Stimulated activated CD8-positive, alpha-beta memory T cell treated with anti-CD3 and anti-CD28 coated beads, Interleukin-4, amount 100 ng/mL, for 1 hour (primary cell): Measurements from ENCODE around the gene UNG.
"Not testable (repeated sequence)": the region's sequence is repeated elsewhere in the genome, so short reads cannot be mapped to it uniquely, and the experiment has no call there.

Experiments
- DNase-seq, 2 donors: peaks; one replicate each; pipeline ENCODE4 v3.0.0-alpha.2; 2020; ENCODE audit warnings: low read depth in 2 of 2, low spot score in 1 of 2

UNG gene

GRCh38 chr12:109120557-109120956, 23.2 kb downstream of the UNG start:
- DNase-seq, result no peak

GRCh38 chr12:109121346-109121880, 24.0 kb downstream of the UNG start:
- no peak for DNase-seq

GRCh38 chr12:109124878-109125648, 27.7 kb downstream of the UNG start:
- DNase-seq, result no peak

- DNase-seq, result no peak
Measured at GRCh38 chr12:109125791-109126190, 28.4 kb downstream of the UNG start.

GRCh38 chr12:109126784-109127183, 29.4 kb downstream of the UNG start:
- no peak for DNase-seq

GRCh38 chr12:109127533-109128242, 30.3 kb downstream of the UNG start:
- DNase-seq, result no peak

- DNase-seq, result no peak
Measured at GRCh38 chr12:109130297-109131153, 33.1 kb downstream of the UNG start.

GRCh38 chr12:109131154-109132050, 34.0 kb downstream of the UNG start:
- no peak for DNase-seq

GRCh38 chr12:109134186-109134917, 37.0 kb downstream of the UNG start:
- no peak for DNase-seq

- DNase-seq, result no peak
Measured at GRCh38 chr12:109137055-109137454, 39.7 kb downstream of the UNG start.

- no peak for DNase-seq
Measured at GRCh38 chr12:109139360-109139759, 42.0 kb downstream of the UNG start.

GRCh38 chr12:109139791-109140190, 42.4 kb downstream of the UNG start:
- no peak for DNase-seq

- DNase-seq, result no peak
Measured at GRCh38 chr12:109140560-109140959, 43.2 kb downstream of the UNG start.

- no peak for DNase-seq
Measured at GRCh38 chr12:109144224-109144623, 46.8 kb downstream of the UNG start.

GRCh38 chr12:109147126-109147525, 49.7 kb downstream of the UNG start:
- not testable (repeated sequence) for DNase-seq

- no peak for DNase-seq
Measured at GRCh38 chr12:109147954-109148353, 50.6 kb downstream of the UNG start.

GRCh38 chr12:109150124-109150640, 52.8 kb downstream of the UNG start:
- no peak for DNase-seq

GRCh38 chr12:109151457-109151856, 54.1 kb downstream of the UNG start:
- no peak for DNase-seq

- no peak for DNase-seq
Measured at GRCh38 chr12:109153821-109154441, 56.5 kb downstream of the UNG start.
